ENCODE data around the gene NRXN3. TPM values are rescaled to one million over a fixed set of nuclear protein-coding genes. Genes with fewer than 3 reads are reported as not detected.

NRXN3 gene
- total RNA-seq, 1 experiment from 2014 or later = 0.59 TPM

DNA sequence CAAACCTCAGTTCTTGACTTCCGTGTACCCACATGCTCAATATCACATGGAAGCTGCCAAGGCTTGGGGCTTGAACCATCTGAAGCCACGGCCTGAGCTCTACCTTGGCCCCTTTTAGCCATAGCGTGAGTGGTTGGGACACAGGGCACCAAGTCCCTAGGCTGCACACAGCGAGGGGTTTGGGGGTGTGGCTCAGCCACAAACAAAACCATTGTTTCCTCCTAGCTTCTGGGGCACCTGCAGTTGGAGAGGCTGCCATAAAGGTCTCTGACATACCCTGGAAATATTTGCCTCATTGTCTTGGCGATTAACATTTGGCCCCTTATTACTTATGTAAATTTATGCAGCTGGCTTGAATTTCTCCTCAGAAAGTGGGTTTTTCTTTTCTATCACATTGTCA is 628.6 kb downstream of the NRXN3 start:
- no peak for DNase-seq (ENCODE audit: low spot score)

DNA sequence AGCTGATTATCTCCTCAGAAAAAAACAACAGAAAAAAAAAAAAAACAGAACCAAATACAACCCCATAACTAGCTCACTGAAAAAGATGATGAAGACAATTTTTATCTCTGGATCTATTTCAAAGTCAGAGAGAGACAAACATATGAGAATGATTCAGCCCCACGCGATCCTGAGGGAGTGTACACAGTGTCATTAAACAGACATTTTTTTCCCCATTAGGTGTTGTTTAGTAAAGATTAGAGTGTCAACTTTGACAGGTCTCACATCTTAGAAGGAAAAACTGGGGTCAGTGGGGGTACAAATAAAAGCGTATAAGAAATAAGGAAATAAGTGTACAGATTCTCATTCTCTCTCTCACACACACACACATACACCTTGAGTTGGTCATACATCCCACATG is 635.4 kb downstream of the NRXN3 start:
- DNase-seq (ENCODE audit: low spot score) = peak; percentile 17

- DNase-seq (ENCODE audit: low spot score) = no peak
Observed at GRCh38 chr14:78823035-78823434, 652.9 kb downstream of the NRXN3 start.

GRCh38 chr14:78823516-78823915 is 653.3 kb downstream of the NRXN3 start:
- DNase-seq (ENCODE audit: low spot score) = no peak

DNA sequence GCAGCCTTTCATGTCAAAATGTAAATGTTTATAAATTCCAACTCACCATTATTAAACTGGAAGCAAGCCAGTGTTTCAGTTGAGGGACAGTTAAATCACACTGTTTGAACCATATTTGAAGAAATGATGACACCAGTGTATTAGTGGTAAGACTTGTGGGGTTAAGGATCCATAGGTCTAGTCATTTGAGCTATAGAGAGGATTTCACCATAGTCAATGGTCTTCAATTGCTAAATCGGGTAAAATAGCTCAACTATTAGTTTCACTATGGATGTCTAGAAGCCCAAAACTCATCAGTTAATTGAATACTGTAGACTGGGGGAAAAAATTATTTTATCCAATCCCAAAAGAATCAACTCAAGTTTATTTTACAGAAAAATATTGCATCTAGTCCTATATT is 659.1 kb downstream of the NRXN3 start:
- no peak for DNase-seq (ENCODE audit: low spot score)

- DNase-seq (ENCODE audit: low spot score) = no peak
Observed at GRCh38 chr14:78834766-78835451, 664.7 kb downstream of the NRXN3 start.

- no peak for DNase-seq (ENCODE audit: low spot score)
Observed at GRCh38 chr14:78835909-78836308, 665.7 kb downstream of the NRXN3 start.

DNA sequence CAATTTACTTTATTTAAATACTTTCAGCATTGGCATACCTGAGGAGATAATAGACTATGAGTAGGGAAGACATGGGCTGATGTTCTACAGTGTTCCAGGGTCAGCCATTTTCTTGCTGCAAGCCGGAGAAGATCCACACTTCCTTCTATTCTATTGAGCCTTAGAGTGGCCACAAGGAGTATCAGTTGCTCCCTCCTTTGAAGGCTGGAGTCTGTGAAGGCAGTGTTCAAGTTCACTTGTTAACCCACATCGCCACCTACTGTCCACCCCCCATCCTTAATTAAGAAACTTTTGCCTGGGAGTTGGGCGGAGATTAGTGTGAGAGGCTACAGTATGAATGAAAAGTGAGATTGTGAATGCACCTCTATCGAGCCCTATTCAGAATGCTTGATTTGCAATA is 666.6 kb downstream of the NRXN3 start:
- DNase-seq (ENCODE audit: low spot score) = peak; percentile 61

DNA sequence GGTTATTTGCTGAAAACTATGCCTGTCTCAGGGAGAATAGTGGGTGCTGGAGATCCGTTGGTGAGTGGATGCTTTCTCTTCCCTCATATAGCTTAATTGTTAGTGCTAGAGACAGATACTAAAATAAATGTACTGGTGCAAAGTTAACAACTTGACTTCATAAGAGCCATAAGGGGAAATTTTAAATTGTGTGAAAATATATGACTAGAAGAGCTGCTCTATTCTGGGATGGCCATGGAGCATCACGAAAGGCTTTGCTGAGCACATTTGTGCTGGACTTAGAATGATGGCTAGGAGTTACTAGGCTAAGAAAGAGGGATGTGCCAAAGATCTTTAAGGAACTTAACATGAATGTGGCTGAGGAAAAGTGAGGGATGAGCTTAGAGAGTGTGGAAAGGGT is 668.8 kb downstream of the NRXN3 start:
- no peak for DNase-seq (ENCODE audit: low spot score)

DNA sequence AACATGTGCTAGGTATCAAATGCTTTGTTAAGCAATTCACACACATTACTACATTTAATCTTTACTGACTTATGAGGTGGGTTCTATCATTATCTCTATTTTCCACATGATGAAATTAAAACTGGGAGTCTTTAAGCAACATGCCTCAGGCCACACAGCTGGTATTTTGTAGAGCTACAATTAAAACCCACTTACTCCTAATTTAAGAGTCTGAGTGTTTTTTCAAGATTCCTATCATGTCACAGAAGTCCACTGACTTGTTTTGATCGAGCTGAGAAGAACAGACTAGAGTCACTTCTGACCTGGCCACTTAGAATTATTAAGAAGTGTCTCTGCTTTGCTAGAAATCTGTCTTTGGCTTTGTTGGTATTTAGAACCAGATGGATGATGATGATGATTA is 670.7 kb downstream of the NRXN3 start:
- DNase-seq (ENCODE audit: low spot score) = no peak

- DNase-seq (ENCODE audit: low spot score) = no peak
Observed at GRCh38 chr14:78847801-78848200, 677.6 kb downstream of the NRXN3 start.

GRCh38 chr14:78848234-78848820 is 678.2 kb downstream of the NRXN3 start:
- peak; percentile 22 for DNase-seq (ENCODE audit: low spot score)

- no peak for DNase-seq (ENCODE audit: low spot score)
Observed at GRCh38 chr14:78849952-78850351, 679.8 kb downstream of the NRXN3 start.

- DNase-seq (ENCODE audit: low spot score) = no peak
Observed at GRCh38 chr14:78851189-78851588, 681.0 kb downstream of the NRXN3 start.

DNA sequence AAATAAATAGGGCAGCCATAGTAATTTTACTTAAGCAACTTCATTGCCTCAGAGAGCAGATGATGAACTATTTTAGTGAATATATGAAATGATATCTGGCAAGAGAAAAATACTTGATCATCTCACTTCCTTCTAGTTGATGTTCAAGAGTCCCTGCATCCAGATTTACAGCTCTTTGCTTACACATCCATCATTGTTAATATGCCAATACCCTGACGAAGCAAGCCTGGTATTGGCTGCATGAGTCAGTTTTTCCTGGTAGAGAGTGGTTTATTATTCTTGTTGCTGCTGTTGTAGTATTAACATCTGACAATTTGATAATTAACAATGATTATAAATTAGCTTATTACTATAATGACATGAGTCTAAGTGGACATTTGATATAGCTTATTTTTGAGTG is 681.9 kb downstream of the NRXN3 start:
- no peak for DNase-seq (ENCODE audit: low spot score)

GRCh38 chr14:78857974-78858373 is 687.8 kb downstream of the NRXN3 start:
- DNase-seq (ENCODE audit: low spot score) = no peak

- peak; percentile 47 for DNase-seq (ENCODE audit: low spot score)
Observed at GRCh38 chr14:78863143-78863542, 693.0 kb downstream of the NRXN3 start.

- DNase-seq (ENCODE audit: low spot score) = no peak
Observed at GRCh38 chr14:78872837-78873236, 702.7 kb downstream of the NRXN3 start.

DNA sequence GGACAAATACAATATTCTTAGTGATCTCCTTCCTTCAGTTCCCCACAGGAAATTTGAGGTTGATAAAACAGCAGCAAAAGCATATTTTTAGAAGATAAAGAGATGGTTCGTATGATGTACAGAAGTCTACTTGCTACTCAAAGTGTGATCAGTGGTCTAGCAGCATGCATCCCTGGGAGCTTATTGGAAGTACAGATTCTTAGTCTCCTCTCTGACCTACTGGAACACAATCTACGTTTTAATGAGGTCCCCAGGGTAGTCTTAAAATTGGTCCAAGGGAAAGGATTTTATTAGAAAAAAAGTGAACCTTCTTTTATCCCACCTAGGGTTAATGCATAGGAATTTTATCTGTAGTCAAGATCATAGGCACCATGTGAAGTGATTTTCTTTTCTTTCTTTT is 703.4 kb downstream of the NRXN3 start:
- no peak for DNase-seq (ENCODE audit: low spot score)

DNA sequence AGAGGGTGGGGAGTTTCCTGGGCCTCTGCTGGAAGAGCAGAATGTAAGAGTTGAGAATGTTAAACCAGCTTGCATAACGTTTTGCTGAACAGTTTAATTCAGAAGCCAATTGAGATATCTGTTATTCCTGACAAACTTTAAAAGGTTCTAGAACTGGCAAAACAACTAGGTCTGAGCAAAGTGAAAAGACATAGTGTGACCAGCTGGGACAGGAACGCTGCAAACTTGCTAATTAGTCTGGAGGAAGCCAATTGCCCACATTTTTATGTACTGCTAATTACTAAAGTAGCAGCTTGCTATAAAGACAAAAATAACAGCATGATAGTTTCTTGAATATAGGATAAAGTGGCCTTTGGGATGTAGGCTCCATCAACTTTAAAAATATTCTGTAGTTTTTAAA is 704.9 kb downstream of the NRXN3 start:
- DNase-seq (ENCODE audit: low spot score) = no peak

DNA sequence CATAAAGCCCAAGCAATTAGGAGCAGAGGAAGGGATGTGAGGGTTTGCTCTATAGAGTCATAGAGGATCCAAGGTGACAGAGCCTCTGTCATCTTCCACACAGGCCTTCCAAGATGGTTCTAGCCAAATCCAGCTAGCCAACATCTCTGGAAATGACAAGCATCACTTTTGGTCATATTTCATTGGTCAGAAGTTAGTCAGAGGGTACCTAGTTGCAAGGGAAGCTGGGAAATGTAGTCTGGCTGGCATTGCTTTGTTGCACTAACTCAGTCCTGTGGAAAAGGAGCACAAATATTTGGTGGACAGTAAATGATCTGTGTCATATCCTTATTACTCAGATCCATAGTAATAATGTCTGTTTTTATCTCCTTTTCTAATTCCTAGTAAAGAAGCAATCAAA is 715.7 kb downstream of the NRXN3 start:
- DNase-seq (ENCODE audit: low spot score) = no peak

GRCh38 chr14:78897443-78897842 is 727.3 kb downstream of the NRXN3 start:
- DNase-seq (ENCODE audit: low spot score) = no peak

DNA sequence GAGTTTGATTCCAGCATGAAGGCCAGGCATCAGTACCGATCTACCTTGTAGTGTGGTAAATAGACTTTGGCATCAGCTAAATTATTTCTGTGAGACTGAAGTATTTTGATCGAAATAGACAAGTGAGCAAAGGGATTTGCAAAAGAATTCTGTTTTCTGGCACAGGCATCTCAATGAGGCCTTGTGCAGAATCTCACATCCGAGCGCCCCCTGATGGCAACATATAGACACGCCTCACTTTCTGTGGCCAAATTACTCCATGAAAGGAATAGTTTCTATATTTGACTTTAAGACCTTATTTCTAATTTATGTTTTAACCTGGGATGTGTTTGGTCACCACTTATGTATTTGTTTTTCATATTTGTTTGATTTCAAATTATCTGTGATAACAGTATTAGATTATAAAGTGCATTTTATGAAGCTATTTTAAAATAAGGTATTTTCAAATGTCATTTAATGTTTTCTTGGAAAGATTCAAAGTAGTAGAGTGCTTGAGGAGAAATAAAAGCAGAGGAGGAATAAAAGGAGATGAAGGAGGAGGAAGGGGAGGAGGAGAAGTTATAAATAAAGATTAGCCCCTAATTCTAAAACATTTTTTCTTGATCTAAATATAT is 731.9 kb downstream of the NRXN3 start:
- peak; percentile 14 for DNase-seq (ENCODE audit: low spot score)

All from A172 (cell line).